HepG2 (cell line): ENCODE data around the gene MOK. TPM values are rescaled to one million over a fixed set of nuclear protein-coding genes. Genes with fewer than 3 reads are reported as not detected.

Experiments
- ATRX ChIP-seq: sonication (generic); formaldehyde crosslinking; IDR thresholded peaks from 2 replicates; pipeline ENCODE4 v1.4.0; 2020; ENCODE audit warnings: missing genetic modification reagents, borderline replicate concordance
- HNF1B ChIP-seq: sonication (generic); formaldehyde crosslinking; IDR thresholded peaks from 2 replicates; pipeline ENCODE4 v1.5.1; 2020; ENCODE audit warnings: mild to moderate bottlenecking, moderate library complexity, missing genetic modification reagents
- HNF4A ChIP-seq: sonication (generic); formaldehyde crosslinking; IDR thresholded peaks from 2 replicates; pipeline ENCODE4 v1.4.0; 2020; ENCODE audit warnings: missing genetic modification reagents
- SIN3B ChIP-seq: fragments of 150-350 bp; IDR thresholded peaks from 2 replicates; pipeline ENCODE4 v1.6.1; 2014; ENCODE audit warnings: low read length
- ZNF24 ChIP-seq: fragments of 450-650 bp; IDR thresholded peaks from 2 replicates; pipeline ENCODE4 v1.6.1; 2017; ENCODE audit warnings: antibody characterized with exemption, mild to moderate bottlenecking
- ZNF280D ChIP-seq: sonication (generic); formaldehyde crosslinking; IDR thresholded peaks from 2 replicates; pipeline ENCODE4 v1.5.1; 2020; ENCODE audit warnings: mild to moderate bottlenecking, missing genetic modification reagents
- ZNF510 ChIP-seq: sonication (generic); formaldehyde crosslinking; IDR thresholded peaks from 2 replicates; pipeline ENCODE4 v1.4.0; 2020; ENCODE audit warnings: low read depth, mild to moderate bottlenecking, missing genetic modification reagents
- ZNF614 ChIP-seq: IDR thresholded peaks from 2 replicates; pipeline ENCODE4 v1.6.1; 2018; ENCODE audit warnings: missing biosample characterization, missing genetic modification reagents, inconsistent platforms, borderline replicate concordance
- ZNF703 ChIP-seq: sonication (generic); formaldehyde crosslinking; IDR thresholded peaks from 2 replicates; pipeline ENCODE4 v1.5.1; 2020; ENCODE audit warnings: missing genetic modification reagents, mild to moderate bottlenecking, moderate library complexity, borderline replicate concordance
- ZNF740 ChIP-seq: sonication (generic); formaldehyde crosslinking; IDR thresholded peaks from 2 replicates; pipeline ENCODE4 v1.4.0; 2020; ENCODE audit warnings: missing genetic modification reagents
- polyA plus RNA-seq, 8 experiments: library from polyadenylated mRNA; depleted of rRNA in 3 of 8; stranded (reverse) in 7 of 8; unstranded in 1 of 8; fragments of >200 nt; fragmentation: Illumina TruSeq in 4 of 8; extraction: Trizol in 4 of 8; gene quantifications; 2 replicates each; pipeline versions ENCODE4 v1.2.1 to v1.2.3, GENCODE V29; 2011 to 2016; ENCODE audit warnings: low read depth in 4 of 8, missing spikeins in 1 of 8, mixed read lengths in 1 of 8; ENCODE audit not compliant: insufficient read depth in 1 of 8
- total RNA-seq, 5 experiments: library from RNA; depleted of rRNA; stranded (reverse); fragments of >200 nt; fragmentation: Illumina TruSeq; extraction: Trizol; gene quantifications; 2 replicates each; pipeline ENCODE4 v1.2.3, GENCODE V29; 2016; ENCODE audit warnings: low read depth in 1 of 5
- TF ChIP-seq, protein P1 (sequence below): sonication (generic); formaldehyde crosslinking; IDR thresholded peaks from 2 replicates; pipeline ENCODE4 v1.5.0; 2020; ENCODE audit warnings: mild to moderate bottlenecking, missing genetic modification reagents, borderline replicate concordance
- TF ChIP-seq, protein P2 (sequence below): IDR thresholded peaks from 2 replicates; pipeline ENCODE4 v1.6.1; 2016; ENCODE audit warnings: mild to moderate bottlenecking

The MOK gene
- total and polyA plus RNA-seq, 2 of the 13 experiments (the other 11 are each of a cell fraction or from before 2014, with no cell fraction given): 15.3 to 16.9 TPM

- TF ChIP-seq, protein P1, sequence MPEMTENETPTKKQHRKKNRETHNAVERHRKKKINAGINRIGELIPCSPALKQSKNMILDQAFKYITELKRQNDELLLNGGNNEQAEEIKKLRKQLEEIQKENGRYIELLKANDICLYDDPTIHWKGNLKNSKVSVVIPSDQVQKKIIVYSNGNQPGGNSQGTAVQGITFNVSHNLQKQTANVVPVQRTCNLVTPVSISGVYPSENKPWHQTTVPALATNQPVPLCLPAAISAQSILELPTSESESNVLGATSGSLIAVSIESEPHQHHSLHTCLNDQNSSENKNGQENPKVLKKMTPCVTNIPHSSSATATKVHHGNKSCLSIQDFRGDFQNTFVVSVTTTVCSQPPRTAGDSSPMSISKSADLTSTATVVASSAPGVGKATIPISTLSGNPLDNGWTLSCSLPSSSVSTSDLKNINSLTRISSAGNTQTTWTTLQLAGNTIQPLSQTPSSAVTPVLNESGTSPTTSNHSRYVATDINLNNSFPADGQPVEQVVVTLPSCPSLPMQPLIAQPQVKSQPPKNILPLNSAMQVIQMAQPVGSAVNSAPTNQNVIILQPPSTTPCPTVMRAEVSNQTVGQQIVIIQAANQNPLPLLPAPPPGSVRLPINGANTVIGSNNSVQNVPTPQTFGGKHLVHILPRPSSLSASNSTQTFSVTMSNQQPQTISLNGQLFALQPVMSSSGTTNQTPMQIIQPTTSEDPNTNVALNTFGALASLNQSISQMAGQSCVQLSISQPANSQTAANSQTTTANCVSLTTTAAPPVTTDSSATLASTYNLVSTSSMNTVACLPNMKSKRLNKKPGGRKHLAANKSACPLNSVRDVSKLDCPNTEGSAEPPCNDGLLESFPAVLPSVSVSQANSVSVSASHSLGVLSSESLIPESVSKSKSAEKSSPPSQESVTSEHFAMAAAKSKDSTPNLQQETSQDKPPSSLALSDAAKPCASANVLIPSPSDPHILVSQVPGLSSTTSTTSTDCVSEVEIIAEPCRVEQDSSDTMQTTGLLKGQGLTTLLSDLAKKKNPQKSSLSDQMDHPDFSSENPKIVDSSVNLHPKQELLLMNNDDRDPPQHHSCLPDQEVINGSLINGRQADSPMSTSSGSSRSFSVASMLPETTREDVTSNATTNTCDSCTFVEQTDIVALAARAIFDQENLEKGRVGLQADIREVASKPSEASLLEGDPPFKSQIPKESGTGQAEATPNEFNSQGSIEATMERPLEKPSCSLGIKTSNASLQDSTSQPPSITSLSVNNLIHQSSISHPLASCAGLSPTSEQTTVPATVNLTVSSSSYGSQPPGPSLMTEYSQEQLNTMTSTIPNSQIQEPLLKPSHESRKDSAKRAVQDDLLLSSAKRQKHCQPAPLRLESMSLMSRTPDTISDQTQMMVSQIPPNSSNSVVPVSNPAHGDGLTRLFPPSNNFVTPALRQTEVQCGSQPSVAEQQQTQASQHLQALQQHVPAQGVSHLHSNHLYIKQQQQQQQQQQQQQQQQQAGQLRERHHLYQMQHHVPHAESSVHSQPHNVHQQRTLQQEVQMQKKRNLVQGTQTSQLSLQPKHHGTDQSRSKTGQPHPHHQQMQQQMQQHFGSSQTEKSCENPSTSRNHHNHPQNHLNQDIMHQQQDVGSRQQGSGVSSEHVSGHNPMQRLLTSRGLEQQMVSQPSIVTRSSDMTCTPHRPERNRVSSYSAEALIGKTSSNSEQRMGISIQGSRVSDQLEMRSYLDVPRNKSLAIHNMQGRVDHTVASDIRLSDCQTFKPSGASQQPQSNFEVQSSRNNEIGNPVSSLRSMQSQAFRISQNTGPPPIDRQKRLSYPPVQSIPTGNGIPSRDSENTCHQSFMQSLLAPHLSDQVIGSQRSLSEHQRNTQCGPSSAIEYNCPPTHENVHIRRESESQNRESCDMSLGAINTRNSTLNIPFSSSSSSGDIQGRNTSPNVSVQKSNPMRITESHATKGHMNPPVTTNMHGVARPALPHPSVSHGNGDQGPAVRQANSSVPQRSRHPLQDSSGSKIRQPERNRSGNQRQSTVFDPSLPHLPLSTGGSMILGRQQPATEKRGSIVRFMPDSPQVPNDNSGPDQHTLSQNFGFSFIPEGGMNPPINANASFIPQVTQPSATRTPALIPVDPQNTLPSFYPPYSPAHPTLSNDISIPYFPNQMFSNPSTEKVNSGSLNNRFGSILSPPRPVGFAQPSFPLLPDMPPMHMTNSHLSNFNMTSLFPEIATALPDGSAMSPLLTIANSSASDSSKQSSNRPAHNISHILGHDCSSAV: no peak
- TF ChIP-seq ZNF280D (0 out of 2 replicates have a peak, but pooled peaks have one; percentile 61), ZNF24 (peak; percentile 97), HNF1B (CRISPR knock-in tag) (peak; percentile 93; the same call in 1 of the 2 replicates), ZNF510 (0 out of 2 replicates have a peak, but pooled peaks have one; percentile 50), ZNF614 (CRISPR knock-in tag) (peak; percentile 51; the same call in 1 of the 2 replicates), ATRX (no peak), ZNF740 (CRISPR knock-in tag) (0 out of 2 replicates have a peak, but pooled peaks have one; percentile 50), HNF4A (CRISPR knock-in tag) (0 out of 2 replicates have a peak, but pooled peaks have one; percentile 30), SIN3B (0 out of 2 replicates have a peak, but pooled peaks have one; percentile 8), ZNF703 (CRISPR knock-in tag) (peak; percentile 63; the same call in 1 of the 2 replicates)
- TF ChIP-seq, protein P2, sequence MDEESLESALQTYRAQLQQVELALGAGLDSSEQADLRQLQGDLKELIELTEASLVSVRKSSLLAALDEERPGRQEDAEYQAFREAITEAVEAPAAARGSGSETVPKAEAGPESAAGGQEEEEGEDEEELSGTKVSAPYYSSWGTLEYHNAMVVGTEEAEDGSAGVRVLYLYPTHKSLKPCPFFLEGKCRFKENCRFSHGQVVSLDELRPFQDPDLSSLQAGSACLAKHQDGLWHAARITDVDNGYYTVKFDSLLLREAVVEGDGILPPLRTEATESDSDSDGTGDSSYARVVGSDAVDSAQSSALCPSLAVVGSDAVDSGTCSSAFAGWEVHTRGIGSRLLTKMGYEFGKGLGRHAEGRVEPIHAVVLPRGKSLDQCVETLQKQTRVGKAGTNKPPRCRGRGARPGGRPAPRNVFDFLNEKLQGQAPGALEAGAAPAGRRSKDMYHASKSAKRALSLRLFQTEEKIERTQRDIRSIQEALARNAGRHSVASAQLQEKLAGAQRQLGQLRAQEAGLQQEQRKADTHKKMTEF (CRISPR knock-in tag): peak; percentile 84; the same call in 1 of the 2 replicates
Measured at GRCh38 chr14:102316743-102317563, 12.0 kb upstream of the MOK start (continued).
